Measurements from ENCODE around the gene CALHM2.

- TF ChIP-seq CTCF (IDR thresholded peaks at IDR 0.05) (no peak), EZH2 (IDR thresholded peaks at IDR 0.05; ENCODE audit: borderline replicate concordance, insufficient read depth, low read depth, low read length, poor library complexity, severe bottlenecking) (no peak)
Measured at GRCh38 chr10:103497161-103497915, 45.2 kb upstream of the CALHM2 start.

All from B cell (primary cell).